ENCODE data around the gene ARMH1.
"Not testable (repeated sequence)": the region's sequence is repeated elsewhere in the genome, so short reads cannot be mapped to it uniquely, and the experiment has no call there.

The ARMH1 gene

GRCh38 chr1:44645476-44646244 is 28.9 kb upstream of the ARMH1 start:
- no peak for DNase-seq

GRCh38 chr1:44646261-44647110 is 28.0 kb upstream of the ARMH1 start:
- DNase-seq: no peak

GRCh38 chr1:44647896-44648295 is 26.6 kb upstream of the ARMH1 start:
- DNase-seq: no peak

GRCh38 chr1:44648529-44649250 is 25.8 kb upstream of the ARMH1 start:
- no peak for DNase-seq

GRCh38 chr1:44649788-44650158 is 24.7 kb upstream of the ARMH1 start:
- DNase-seq: no peak

GRCh38 chr1:44650159-44650831 is 24.2 kb upstream of the ARMH1 start:
- no peak for DNase-seq

- no peak for DNase-seq
Observed at GRCh38 chr1:44651069-44651468, 23.4 kb upstream of the ARMH1 start.

GRCh38 chr1:44652445-44653106 is 21.9 kb upstream of the ARMH1 start:
- peak; percentile 72 to 85 (median 82) for DNase-seq

- DNase-seq: no peak
Observed at GRCh38 chr1:44653107-44653964, 21.2 kb upstream of the ARMH1 start.

GRCh38 chr1:44654621-44655187 is 19.8 kb upstream of the ARMH1 start:
- no peak for DNase-seq

GRCh38 chr1:44655609-44656008 is 18.9 kb upstream of the ARMH1 start:
- DNase-seq: peak in 3 of 4 experiments; percentile 37 to 63 (median 46)

- no peak for DNase-seq
Observed at GRCh38 chr1:44659566-44659965, 14.9 kb upstream of the ARMH1 start.

GRCh38 chr1:44660176-44660575 is 14.3 kb upstream of the ARMH1 start:
- peak in 1 of 4 experiments; percentile 1 for DNase-seq

GRCh38 chr1:44661781-44662682 is 12.5 kb upstream of the ARMH1 start:
- DNase-seq: peak in 1 of 4 experiments; percentile 20

GRCh38 chr1:44662683-44663030 is 11.9 kb upstream of the ARMH1 start:
- DNase-seq: no peak

GRCh38 chr1:44663417-44663816 is 11.1 kb upstream of the ARMH1 start:
- DNase-seq: no peak

GRCh38 chr1:44664730-44665370 is 9.7 kb upstream of the ARMH1 start:
- DNase-seq: peak; percentile 66 to 85 (median 80)

- DNase-seq: not testable (repeated sequence)
Observed at GRCh38 chr1:44666719-44667118, 7.8 kb upstream of the ARMH1 start.

All from suppressor macrophage (primary cell).